Hematopoietic multipotent progenitor cell treated with erythropoietin and hydrocortisone succinate and interleukin-3 and kit ligand, for 4 days (in vitro differentiated cells): ENCODE data around the gene AMPH.
"Not testable (repeated sequence)": the region's sequence is repeated elsewhere in the genome, so short reads cannot be mapped to it uniquely, and the experiment has no call there.

Experiments used
- DNase-seq: peaks from one replicate; pipeline ENCODE4 v3.0.0-alpha.2; 2015

The AMPH gene

GRCh38 chr7:38625866-38626265 is 5.3 kb downstream of the AMPH start:
- DNase-seq, result no peak

- no peak for DNase-seq
These were observed 15.5 kb downstream of the AMPH start for GRCh38 chr7:38615665-38616064.

- no peak for DNase-seq
These were observed 23.7 kb downstream of the AMPH start for GRCh38 chr7:38607466-38607865.

- DNase-seq, result no peak
These were observed 30.4 kb downstream of the AMPH start for GRCh38 chr7:38600741-38601140.

- no peak for DNase-seq
These were observed 36.2 kb downstream of the AMPH start for GRCh38 chr7:38594949-38595348.

GRCh38 chr7:38592737-38593288 is 38.4 kb downstream of the AMPH start:
- no peak for DNase-seq

- DNase-seq, result no peak
These were observed 45.4 kb downstream of the AMPH start for GRCh38 chr7:38585572-38586354.

- no peak for DNase-seq
These were observed 46.5 kb downstream of the AMPH start for GRCh38 chr7:38584443-38585210.

- DNase-seq, result no peak
These were observed 50.7 kb downstream of the AMPH start for GRCh38 chr7:38580485-38580884.

GRCh38 chr7:38574086-38574485 is 57.1 kb downstream of the AMPH start:
- no peak for DNase-seq

GRCh38 chr7:38571620-38572019 is 59.6 kb downstream of the AMPH start:
- not testable (repeated sequence) for DNase-seq

GRCh38 chr7:38568497-38568896 is 62.7 kb downstream of the AMPH start:
- no peak for DNase-seq

- no peak for DNase-seq
These were observed 65.9 kb downstream of the AMPH start for GRCh38 chr7:38565289-38565688.

- no peak for DNase-seq
These were observed 67.4 kb downstream of the AMPH start for GRCh38 chr7:38563741-38564140.

- DNase-seq, result no peak
These were observed 70.0 kb downstream of the AMPH start for GRCh38 chr7:38561166-38561565.

- DNase-seq, result no peak
These were observed 72.3 kb downstream of the AMPH start for GRCh38 chr7:38558761-38559345.

- DNase-seq, result no peak
These were observed 76.6 kb downstream of the AMPH start for GRCh38 chr7:38554586-38554985.

- no peak for DNase-seq
These were observed 80.3 kb downstream of the AMPH start for GRCh38 chr7:38550836-38551235.

- no peak for DNase-seq
These were observed 82.6 kb downstream of the AMPH start for GRCh38 chr7:38548605-38549004.

GRCh38 chr7:38546763-38547162 is 84.4 kb downstream of the AMPH start:
- DNase-seq, result no peak

- DNase-seq, result no peak
These were observed 85.2 kb downstream of the AMPH start for GRCh38 chr7:38545977-38546376.

- DNase-seq, result no peak
These were observed 89.0 kb downstream of the AMPH start for GRCh38 chr7:38542156-38542555.

- no peak for DNase-seq
These were observed 89.7 kb downstream of the AMPH start for GRCh38 chr7:38541440-38541839.
